Measurements from ENCODE around the gene SLC6A18. TPM values are rescaled to one million over a fixed set of nuclear protein-coding genes. Genes with fewer than 3 reads are reported as not detected.

SLC6A18 gene
- total RNA-seq = not detected

- Histone ChIP-seq H3K4me3 (no peak within 1 kb of the TSS), H3K4me1 (ENCODE audit: control insufficient read depth in 1 of 2, low read depth in 2 of 2) (no peaks in the 10 kb centered on the region), H3K9me3 (no peaks in the 10 kb centered on the region), H3K27me3 (replicated peaks; ENCODE audit: insufficient read depth) (no peaks in the 10 kb centered on the region), H3K36me3 (no peaks in the 10 kb centered on the region), H3K27ac (no peak within 1 kb of the TSS)
- TF ChIP-seq CTCF (IDR thresholded peaks at IDR 0.05) = no peak
- no peak for DNase-seq (ENCODE audit: low spot score)
- no peak for ATAC-seq (ENCODE audit: insufficient number of reproducible peaks, low FRiP score, low read depth)
Measured at GRCh38 chr5:1225081-1225480, at the start of gene SLC6A18. Gene SLC6A18 (plus strand): TSS chr5:1225381. CDS start chr5:1225478, 97 bp downstream.

DNA sequence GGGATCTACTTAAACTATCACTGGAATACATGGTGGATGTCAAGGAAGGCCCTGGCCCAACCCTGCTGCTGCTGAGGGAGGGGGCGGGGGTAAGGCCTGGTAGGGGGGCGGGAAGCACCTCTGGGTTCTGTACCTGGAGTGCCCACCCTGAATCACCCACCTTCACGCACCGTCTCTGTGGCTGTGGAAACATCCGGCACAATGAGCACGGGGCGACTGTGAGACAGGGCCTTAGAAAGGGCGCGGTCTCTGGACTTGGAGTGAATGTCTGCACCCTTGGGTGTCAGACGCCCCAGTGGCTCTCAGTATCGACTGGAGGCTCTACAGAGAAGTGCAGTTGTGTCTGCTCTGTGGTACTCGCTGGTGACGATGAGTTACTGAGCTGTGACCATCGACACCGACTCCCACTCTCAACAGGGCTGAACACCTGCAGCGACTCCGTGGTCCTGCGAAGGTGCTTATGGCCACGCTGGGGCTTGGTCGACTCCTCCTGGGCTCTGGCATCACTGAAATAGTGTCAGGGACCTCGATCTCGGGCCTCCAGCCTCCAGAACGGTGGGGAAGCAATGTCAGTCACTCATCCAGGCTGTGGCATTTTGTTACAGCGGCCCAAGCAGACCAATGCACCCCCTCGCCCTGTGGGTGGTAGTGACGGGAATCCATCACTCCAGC lies 49.2 kb upstream of the SLC6A18 start:
- Histone ChIP-seq H3K4me3 (no peak overlapping the region), H3K4me1 (ENCODE audit: control insufficient read depth in 1 of 2, low read depth in 2 of 2) (no peaks in the 10 kb centered on the region), H3K36me3 (no peaks in the 10 kb centered on the region), H3K27ac (no peak overlapping the region), H3K27me3 (replicated peaks; ENCODE audit: insufficient read depth) (no peaks in the 10 kb centered on the region), H3K9me3 (no peaks in the 10 kb centered on the region)
- DNase-seq (ENCODE audit: low spot score) (no peak), ATAC-seq (ENCODE audit: insufficient number of reproducible peaks, low FRiP score, low read depth) (no peak)
- TF ChIP-seq CTCF (IDR thresholded peaks at IDR 0.05) = no peak

- DNase-seq (ENCODE audit: low spot score) (no peak), ATAC-seq (ENCODE audit: insufficient number of reproducible peaks, low FRiP score, low read depth) (no peak)
- no peaks in the 10 kb centered on the region for H3K4me1 ChIP-seq (ENCODE audit: control insufficient read depth in 1 of 2, low read depth in 2 of 2)
- no peaks in the 10 kb centered on the region for H3K9me3 ChIP-seq
- H3K36me3 ChIP-seq = no peaks in the 10 kb centered on the region
- H3K27ac ChIP-seq = no peak overlapping the region
- no peaks in the 10 kb centered on the region for H3K27me3 ChIP-seq (replicated peaks; ENCODE audit: insufficient read depth)
- H3K4me3 ChIP-seq = no peak overlapping the region
- TF ChIP-seq CTCF (IDR thresholded peaks at IDR 0.05) = no peak
Measured at GRCh38 chr5:1176473-1177391, 48.4 kb upstream of the SLC6A18 start.

DNA sequence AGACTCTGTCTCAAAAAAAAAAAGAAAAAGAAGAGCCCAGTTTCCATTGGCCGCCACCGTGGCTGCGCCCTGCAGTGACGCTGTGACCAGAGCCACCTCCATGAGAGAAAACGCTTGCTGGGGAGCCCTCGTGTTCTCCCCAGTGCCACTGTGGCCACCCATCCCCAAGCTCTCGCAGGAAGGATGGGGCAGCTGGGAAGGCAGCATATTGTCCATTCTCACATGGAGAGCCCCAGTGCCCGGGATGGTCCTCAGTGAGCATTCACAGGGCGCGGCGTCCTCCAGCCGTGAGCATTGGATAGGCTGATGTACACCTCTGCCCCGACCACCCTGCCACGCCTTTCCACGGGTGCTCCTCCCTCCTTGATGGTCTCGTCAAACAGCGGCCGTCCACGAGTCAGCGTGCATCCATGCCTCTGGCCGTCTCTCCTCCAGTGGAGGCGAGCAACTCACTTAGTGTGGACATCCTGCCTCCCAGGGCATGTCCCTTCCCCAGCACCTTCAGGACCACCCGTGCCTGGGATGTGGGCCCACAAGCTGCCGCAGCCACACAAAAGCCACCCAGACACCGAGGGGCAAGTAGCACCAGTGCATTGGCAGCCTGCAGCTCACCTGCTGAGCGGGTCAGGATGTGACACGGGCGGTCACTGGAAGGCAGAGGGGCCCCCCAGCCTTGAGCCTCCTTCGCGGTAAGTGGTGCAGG lies 47.2 kb upstream of the SLC6A18 start:
- DNase-seq (ENCODE audit: low spot score) = no peak
- Histone ChIP-seq H3K27me3 (replicated peaks; ENCODE audit: insufficient read depth) (no peaks in the 10 kb centered on the region), H3K36me3 (no peaks in the 10 kb centered on the region), H3K4me1 (ENCODE audit: control insufficient read depth in 1 of 2, low read depth in 2 of 2) (no peaks in the 10 kb centered on the region), H3K27ac (no peak overlapping the region), H3K9me3 (no peaks in the 10 kb centered on the region), H3K4me3 (no peak overlapping the region)
- TF ChIP-seq CTCF (IDR thresholded peaks at IDR 0.05) = no peak
- no peak for ATAC-seq (ENCODE audit: insufficient number of reproducible peaks, low FRiP score, low read depth)
